Measurements from ENCODE around the gene ECHDC3. TPM values are rescaled to one million over a fixed set of nuclear protein-coding genes. Genes with fewer than 3 reads are reported as not detected.

Gene ECHDC3
- polyA plus RNA-seq, 1 of the 3 experiments (the other 2 are of a cell fraction), result 13.5 TPM

DNA sequence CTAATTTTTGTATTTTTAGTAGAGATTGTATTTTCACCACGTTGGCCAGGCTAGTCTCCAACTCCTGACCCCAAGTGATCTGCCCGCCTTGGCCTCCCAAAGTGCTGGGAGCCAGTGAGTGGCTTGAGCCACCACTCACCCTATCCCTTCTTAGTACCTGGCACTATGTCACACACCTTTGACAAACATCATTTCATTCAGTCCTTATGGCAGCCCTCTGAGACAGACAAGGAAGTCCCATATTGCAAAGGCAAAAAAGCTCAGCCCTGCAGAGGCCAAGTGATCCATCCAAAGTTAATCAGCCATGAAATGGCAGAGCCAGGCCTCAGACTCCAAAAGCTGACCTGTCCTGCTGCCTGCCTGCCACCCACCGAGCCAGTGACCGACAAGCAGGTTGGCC is 39.9 kb upstream of the ECHDC3 start:
- Histone ChIP-seq H3K36me3 (replicated peaks in 1 of 2; ENCODE audit: control insufficient read depth in 1 of 2, insufficient read depth in 2 of 2, low read length in 1 of 2) (no peaks in the 10 kb centered on the region), H3K4me1 (ENCODE audit: control insufficient read depth in 1 of 2, insufficient read depth in 2 of 2, low read depth in 1 of 2, low read length in 1 of 2) (no peaks in the 10 kb centered on the region), H3K27me3 (ENCODE audit: insufficient read depth) (no peaks in the 10 kb centered on the region), H3K27ac (ENCODE audit: low read depth in 2 of 2, low read length in 1 of 2) (no peak overlapping the region), H3K79me2 (ENCODE audit: insufficient read depth) (no peaks in the 10 kb centered on the region), H4K20me1 (ENCODE audit: insufficient read depth) (no peaks in the 10 kb centered on the region), H3K9me3 (no peaks in the 10 kb centered on the region), H3F3A (replicated peaks; ENCODE audit: insufficient read depth) (no peaks in the 10 kb centered on the region), H3K9me2 (no peaks in the 10 kb centered on the region), H3K9ac (no peak overlapping the region), H2AFZ (ENCODE audit: low read depth) (no peak overlapping the region), H3K4me3 (ENCODE audit: low read depth in 2 of 2, low read length in 1 of 2) (no peak overlapping the region), H3K4me2 (no peak overlapping the region)
- WGBS (ENCODE audit: low lambda C conversion rate), result 69% methylated on average over 4 of the region's 4 CpGs
- POLR2A ChIA-PET, result no interaction called here
- DNase-seq, result no peak
- TF ChIP-seq NRF1 (IDR thresholded peaks at IDR 0.05; ENCODE audit: low read depth, low read length), result no peak
- no peak for TF ChIP-seq POLR2AphosphoS5 (IDR thresholded peaks at IDR 0.05; ENCODE audit: low read depth, low read length)
- no peak for TF ChIP-seq GABPA (IDR thresholded peaks at IDR 0.05; ENCODE audit: low read depth)
- TF ChIP-seq, protein P1, sequence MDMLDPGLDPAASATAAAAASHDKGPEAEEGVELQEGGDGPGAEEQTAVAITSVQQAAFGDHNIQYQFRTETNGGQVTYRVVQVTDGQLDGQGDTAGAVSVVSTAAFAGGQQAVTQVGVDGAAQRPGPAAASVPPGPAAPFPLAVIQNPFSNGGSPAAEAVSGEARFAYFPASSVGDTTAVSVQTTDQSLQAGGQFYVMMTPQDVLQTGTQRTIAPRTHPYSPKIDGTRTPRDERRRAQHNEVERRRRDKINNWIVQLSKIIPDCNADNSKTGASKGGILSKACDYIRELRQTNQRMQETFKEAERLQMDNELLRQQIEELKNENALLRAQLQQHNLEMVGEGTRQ (IDR thresholded peaks at IDR 0.05; ENCODE audit: borderline replicate concordance, low read depth, low read length), result no peak
- no peak for TF ChIP-seq MAX (IDR thresholded peaks at IDR 0.05; ENCODE audit: low read depth)
- TF ChIP-seq FOXJ3 (CRISPR knock-in tag; IDR thresholded peaks at IDR 0.05), result no peak
- no peak for TF ChIP-seq RFX5 (IDR thresholded peaks at IDR 0.05; ENCODE audit: low read length)
- TF ChIP-seq RXRA (IDR thresholded peaks at IDR 0.05; ENCODE audit: borderline replicate concordance, low read depth), result no peak
- no peak for TF ChIP-seq TEAD4 (IDR thresholded peaks at IDR 0.05; ENCODE audit: borderline replicate concordance, insufficient read depth)
- TF ChIP-seq, protein P2, sequence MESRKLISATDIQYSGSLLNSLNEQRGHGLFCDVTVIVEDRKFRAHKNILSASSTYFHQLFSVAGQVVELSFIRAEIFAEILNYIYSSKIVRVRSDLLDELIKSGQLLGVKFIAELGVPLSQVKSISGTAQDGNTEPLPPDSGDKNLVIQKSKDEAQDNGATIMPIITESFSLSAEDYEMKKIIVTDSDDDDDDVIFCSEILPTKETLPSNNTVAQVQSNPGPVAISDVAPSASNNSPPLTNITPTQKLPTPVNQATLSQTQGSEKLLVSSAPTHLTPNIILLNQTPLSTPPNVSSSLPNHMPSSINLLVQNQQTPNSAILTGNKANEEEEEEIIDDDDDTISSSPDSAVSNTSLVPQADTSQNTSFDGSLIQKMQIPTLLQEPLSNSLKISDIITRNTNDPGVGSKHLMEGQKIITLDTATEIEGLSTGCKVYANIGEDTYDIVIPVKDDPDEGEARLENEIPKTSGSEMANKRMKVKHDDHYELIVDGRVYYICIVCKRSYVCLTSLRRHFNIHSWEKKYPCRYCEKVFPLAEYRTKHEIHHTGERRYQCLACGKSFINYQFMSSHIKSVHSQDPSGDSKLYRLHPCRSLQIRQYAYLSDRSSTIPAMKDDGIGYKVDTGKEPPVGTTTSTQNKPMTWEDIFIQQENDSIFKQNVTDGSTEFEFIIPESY (IDR thresholded peaks at IDR 0.05; ENCODE audit: borderline replicate concordance, low read depth), result no peak
- TF ChIP-seq JUND (IDR thresholded peaks at IDR 0.05), result no peak
- TF ChIP-seq MXI1 (IDR thresholded peaks at IDR 0.05; ENCODE audit: low read depth, low read length), result no peak
- no peak for TF ChIP-seq CTCF (IDR thresholded peaks at IDR 0.05)
- TF ChIP-seq ELF1 (IDR thresholded peaks at IDR 0.05), result no peak
- TF ChIP-seq EP300 (IDR thresholded peaks at IDR 0.05; ENCODE audit: borderline replicate concordance in 1 of 2, low read depth in 1 of 2, low read length in 1 of 2), result no peak
- TF ChIP-seq RAD21 (IDR thresholded peaks at IDR 0.05; ENCODE audit: low read length), result no peak
- no peak for TF ChIP-seq IRF3 (IDR thresholded peaks at IDR 0.05; ENCODE audit: low read depth, low read length)
- CTCF ChIA-PET, result interaction anchor here (1.4 kb wide), 1 partner anchor 55 kb away, joined by 3 read pairs; no protein-coding TSS in a partner anchor

Data from SK-N-SH (cell line).